22Rv1 (cell line): Measurements from ENCODE around the gene PANK4.
A peak's percentile ranks its signal among the peaks of the same experiment; 100 is the strongest.
"Not testable (repeated sequence)": the region's sequence is repeated elsewhere in the genome, so short reads cannot be mapped to it uniquely, and the experiment has no call there.

Source experiments
- H3K27ac ChIP-seq: fragments of 450-650 bp; 2 replicates; pipeline ENCODE4 v1.5.1; 2017
- CTCF ChIP-seq: fragments of 450-650 bp; IDR thresholded peaks from 2 replicates; pipeline ENCODE4 v1.5.1; 2017; ENCODE audit warnings: mild to moderate bottlenecking
- ZFX ChIP-seq: fragments of 450-650 bp; IDR thresholded peaks from 2 replicates; pipeline ENCODE4 v1.6.1; 2017; ENCODE audit warnings: antibody characterized with exemption, borderline replicate concordance

Gene PANK4

GRCh38 chr1:2556678-2557481 is 30.5 kb upstream of the PANK4 start:
- TF ChIP-seq CTCF (no peak), ZFX (no peak)
- peak overlapping the region; percentile 29; the same call in 1 of the 2 replicates for H3K27ac ChIP-seq

DNA sequence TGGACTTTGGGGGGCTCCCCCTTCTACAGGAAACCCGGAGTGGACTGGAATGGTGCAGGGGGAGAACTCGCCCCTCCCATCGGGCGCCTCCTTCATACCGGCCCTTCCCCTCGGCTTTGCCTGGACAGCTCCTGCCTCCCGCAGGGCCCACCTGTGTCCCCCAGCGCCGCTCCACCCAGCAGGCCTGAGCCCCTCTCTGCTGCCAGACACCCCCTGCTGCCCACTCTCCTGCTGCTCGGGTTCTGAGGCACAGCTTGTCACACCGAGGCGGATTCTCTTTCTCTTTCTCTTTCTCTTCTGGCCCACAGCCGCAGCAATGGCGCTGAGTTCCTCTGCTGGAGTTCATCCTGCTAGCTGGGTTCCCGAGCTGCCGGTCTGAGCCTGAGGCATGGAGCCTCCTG is 29.9 kb upstream of the PANK4 start, which contains the start of gene TNFRSF14:
TSS of gene TNFRSF14 (plus strand) at position 95 of the 401 bp plus-strand sequence. CDS start at position 389, 294 bp downstream.
- TF ChIP-seq ZFX (no peak), CTCF (no peak)
- H3K27ac ChIP-seq, result peak within 1 kb of the TSS; percentile 29; the same call in 1 of the 2 replicates

GRCh38 chr1:2555634-2556276 is 29.4 kb upstream of the PANK4 start:
- TF ChIP-seq ZFX, result no peak
- no peak for TF ChIP-seq CTCF
- peak overlapping the region; percentile 29; the same call in 1 of the 2 replicates for H3K27ac ChIP-seq

DNA sequence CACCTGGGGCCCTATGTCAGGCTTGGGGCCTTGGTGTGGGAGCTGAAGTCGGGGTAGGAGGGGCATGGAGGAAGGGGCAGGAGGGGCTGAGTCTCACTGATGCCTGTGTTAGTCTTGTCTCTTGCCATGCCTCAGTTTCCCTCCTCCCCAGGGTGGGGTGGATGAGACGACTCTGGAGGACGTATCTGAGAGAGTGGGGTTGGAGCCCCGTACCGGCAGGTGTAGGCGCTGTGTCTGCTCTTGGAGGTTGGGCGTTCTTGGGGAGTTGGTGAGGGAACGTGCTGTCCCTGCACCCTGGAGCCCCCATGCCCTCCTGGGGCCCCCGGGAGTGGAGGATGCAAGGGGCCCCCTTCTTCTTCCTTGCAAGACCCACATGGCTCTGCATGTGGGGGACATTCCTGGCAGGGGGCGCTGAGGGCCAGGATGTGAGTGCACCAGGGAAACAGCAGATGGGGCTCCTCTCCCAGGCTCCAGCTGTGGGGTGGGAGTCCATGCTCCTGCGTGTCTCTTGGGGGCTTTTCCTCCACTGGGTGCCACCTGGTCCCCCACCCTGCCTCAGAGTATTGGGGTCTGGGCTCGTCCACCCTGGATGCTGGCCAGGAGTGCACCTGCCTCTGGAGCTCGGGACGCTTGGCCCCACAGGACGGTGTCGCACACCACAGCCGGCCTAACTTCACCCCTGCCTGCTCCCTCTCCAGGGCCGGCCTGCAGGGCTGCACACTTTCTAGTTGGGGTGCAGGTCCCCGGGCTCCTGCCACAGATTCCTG is 28.4 kb upstream of the PANK4 start:
- no peak overlapping the region for H3K27ac ChIP-seq
- TF ChIP-seq ZFX, result no peak
- no peak for TF ChIP-seq CTCF

- no peak overlapping the region for H3K27ac ChIP-seq
Observed at GRCh38 chr1:2553871-2554620, 27.6 kb upstream of the PANK4 start.

GRCh38 chr1:2553076-2553475 is 26.7 kb upstream of the PANK4 start:
- not testable (repeated sequence) for H3K27ac ChIP-seq

More at GRCh38 chr1:2553871-2554620, 27.6 kb upstream of the PANK4 start:
- TF ChIP-seq ZFX (no peak), CTCF (no peak)

GRCh38 chr1:2552189-2552588 is 25.8 kb upstream of the PANK4 start:
- H3K27ac ChIP-seq, result no peak overlapping the region
- TF ChIP-seq CTCF, result no peak
- no peak for TF ChIP-seq ZFX

- H3K27ac ChIP-seq, result not testable (repeated sequence)
Observed at GRCh38 chr1:2551544-2551943, 25.1 kb upstream of the PANK4 start.

GRCh38 chr1:2550309-2550861 is 24.0 kb upstream of the PANK4 start:
- H3K27ac ChIP-seq, result not testable (repeated sequence)

- H3K27ac ChIP-seq, result peak overlapping the region; percentile 99
Observed at GRCh38 chr1:2549367-2550029, 23.1 kb upstream of the PANK4 start.
